Stimulated activated naive B cell treated with anti-CD40 and anti-IgM and Interleukin-4, amounts not matched to agents 10 μg/mL and 1 μg/mL and 100 μg/mL, for 72 hours (primary cell): ENCODE data around the gene PGLYRP3.
"Not testable (repeated sequence)": the region's sequence is repeated elsewhere in the genome, so short reads cannot be mapped to it uniquely, and the experiment has no call there.

Experiments used
- ATAC-seq, 2 donors: fragments of 150-1000 bp; cut with Tn5 transposase; replicated peaks; 2 replicates each; pipeline ENCODE4 v1.10.0; 2021; ENCODE audit warnings: moderate library complexity in 1 of 2
- DNase-seq: peaks from one replicate; pipeline ENCODE4 v3.0.0; 2021
- H3K27ac Mint-ChIP-seq: one replicate; pipeline ENCODE4 v1.8.0; 2022; ENCODE audit warnings: mild to moderate bottlenecking, mixed read lengths
- H3K27me3 Mint-ChIP-seq, 2 donors: one replicate each; pipeline ENCODE4 v1.8.0; 2022; ENCODE audit warnings: mixed read lengths in 2 of 2
- H3K36me3 Mint-ChIP-seq, 2 donors: one replicate each; pipeline ENCODE4 v1.8.0; 2022; ENCODE audit warnings: mixed read lengths in 2 of 2, mild to moderate bottlenecking in 1 of 2
- H3K4me1 Mint-ChIP-seq, 2 donors: one replicate each; pipeline ENCODE4 v1.8.0; 2022; ENCODE audit warnings: mixed read lengths in 2 of 2, mild to moderate bottlenecking in 1 of 2
- H3K4me3 Mint-ChIP-seq, 2 donors: one replicate each; pipeline ENCODE4 v1.8.0; 2022; ENCODE audit warnings: mild to moderate bottlenecking in 2 of 2, mixed read lengths in 2 of 2, moderate library complexity in 1 of 2
- H3K9me3 Mint-ChIP-seq, 2 donors: one replicate each; pipeline ENCODE4 v1.8.0; 2022; ENCODE audit warnings: mixed read lengths in 2 of 2, mild to moderate bottlenecking in 1 of 2

PGLYRP3 gene

GRCh38 chr1:153354515-153355193, 41.9 kb upstream of the PGLYRP3 start:
- H3K4me3 Mint-ChIP-seq = no peak overlapping the region
- ATAC-seq = no peak
- H3K4me1 Mint-ChIP-seq = peaks cover 16 to 19% of the 10 kb centered on the region in 2 donors
- no peaks in the 10 kb centered on the region for H3K9me3 Mint-ChIP-seq
- no peak for DNase-seq
- H3K27me3 Mint-ChIP-seq = peaks cover 42 to 51% of the 10 kb centered on the region in 2 donors
- no peaks in the 10 kb centered on the region for H3K36me3 Mint-ChIP-seq
- H3K27ac Mint-ChIP-seq = no peak overlapping the region

DNA sequence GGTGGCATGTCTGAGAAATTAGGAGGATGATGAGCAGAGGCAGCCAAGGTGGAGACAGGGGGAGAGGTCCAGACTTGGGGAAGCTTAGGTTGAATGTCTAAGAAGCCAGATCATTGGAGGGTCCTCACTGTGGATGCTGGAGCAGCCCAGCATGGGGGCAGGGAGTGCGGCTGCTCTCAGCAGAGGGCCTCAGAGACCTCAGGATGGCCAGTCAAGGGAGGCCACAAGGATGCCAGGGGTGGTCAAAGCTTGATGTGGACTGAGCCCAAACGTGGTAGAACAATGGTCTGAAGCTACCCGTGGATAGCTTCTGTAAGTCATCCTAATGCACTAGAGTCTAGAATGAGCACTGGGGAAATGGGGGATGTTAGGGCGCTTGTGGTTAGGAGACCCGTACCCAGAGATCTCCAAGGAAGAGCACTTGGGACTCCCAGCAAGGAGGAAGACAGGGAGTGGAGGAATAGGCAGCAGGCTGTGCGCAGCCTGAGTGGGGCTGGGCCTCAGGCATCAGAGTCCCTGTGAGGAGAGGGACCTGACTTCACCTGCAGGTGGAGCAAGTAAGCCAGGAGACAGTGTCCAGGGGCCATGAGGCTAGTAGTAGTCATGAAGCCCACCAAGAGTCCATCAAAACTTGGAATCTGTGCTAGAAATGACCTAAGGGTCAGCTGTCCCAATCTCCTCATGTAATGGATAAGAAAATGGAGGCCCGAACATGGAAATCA, 40.6 kb upstream of the PGLYRP3 start:
- no peaks in the 10 kb centered on the region for H3K36me3 Mint-ChIP-seq

DNA sequence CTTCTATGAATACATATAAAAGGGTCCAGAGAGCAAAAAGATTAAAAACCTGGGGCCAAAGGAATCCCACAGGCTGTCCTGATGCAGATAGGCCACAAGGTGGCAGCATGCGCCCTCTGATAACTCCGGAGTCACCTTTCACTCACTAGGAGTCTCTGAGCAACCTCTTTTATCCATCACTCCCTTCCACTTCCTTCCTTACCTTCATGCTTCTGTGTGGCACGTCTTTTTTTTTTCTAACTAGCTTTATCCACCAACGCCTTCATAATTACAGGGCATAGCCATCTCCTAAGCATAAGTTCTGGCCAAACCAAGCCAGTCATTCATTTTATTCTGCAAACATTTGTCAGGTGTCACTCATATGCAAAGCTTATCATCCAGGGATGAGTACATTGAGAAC, 39.8 kb upstream of the PGLYRP3 start:
- Mint-ChIP-seq H3K27me3 (peaks cover 54 to 64% of the 10 kb centered on the region in 2 donors), H3K9me3 (no peaks in the 10 kb centered on the region), H3K4me1 (peaks cover 7 to 11% of the 10 kb centered on the region in 2 donors), H3K36me3 (no peaks in the 10 kb centered on the region), H3K27ac (no peak overlapping the region), H3K4me3 (no peak overlapping the region)
- peak; percentile 24 for DNase-seq
- ATAC-seq = peak; percentile 73

More for the DNA sequence above, 40.6 kb upstream of the PGLYRP3 start:
- peak in 1 of 2 donors; percentile 30 for ATAC-seq
- no peak overlapping the region for H3K4me3 Mint-ChIP-seq
- peaks cover 53 to 60% of the 10 kb centered on the region in 2 donors for H3K27me3 Mint-ChIP-seq
- peaks cover 16 to 19% of the 10 kb centered on the region in 2 donors for H3K4me1 Mint-ChIP-seq
- DNase-seq = no peak
- H3K9me3 Mint-ChIP-seq = no peaks in the 10 kb centered on the region
- no peak overlapping the region for H3K27ac Mint-ChIP-seq

DNA sequence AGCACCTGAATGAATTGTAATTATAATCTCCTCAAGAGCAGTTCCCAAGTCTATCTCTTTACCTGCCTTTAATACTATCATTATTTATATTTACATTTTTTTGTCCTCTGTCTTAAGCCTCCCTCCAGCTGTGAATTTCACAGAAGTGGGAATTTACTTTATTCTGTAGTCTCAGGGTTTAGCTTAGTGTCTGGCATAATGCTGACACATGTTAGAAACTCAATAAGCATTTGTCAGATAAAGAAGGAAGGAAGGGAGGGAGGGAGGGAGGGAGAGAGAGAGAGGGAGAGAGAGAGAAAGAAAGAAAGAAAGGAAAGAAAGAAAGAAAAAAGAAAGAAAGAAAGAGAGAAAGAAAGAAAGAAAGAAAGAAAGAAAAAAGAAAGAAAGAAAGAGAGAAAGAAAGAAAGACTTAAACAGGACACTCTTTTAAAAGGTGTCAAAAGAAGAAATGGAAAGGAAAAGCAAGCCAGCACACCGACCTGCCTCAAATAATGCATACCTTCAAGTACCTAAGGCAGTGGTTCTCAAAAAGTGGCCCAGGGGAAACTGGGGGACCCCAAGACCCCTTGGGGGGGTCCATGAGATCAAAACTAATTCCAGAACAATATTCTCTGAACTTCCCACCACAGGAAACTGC, 37.7 kb upstream of the PGLYRP3 start:
- ATAC-seq (no peak), DNase-seq (no peak)
- H3K36me3 Mint-ChIP-seq = no peaks in the 10 kb centered on the region
- H3K9me3 Mint-ChIP-seq = no peaks in the 10 kb centered on the region
- H3K4me3 Mint-ChIP-seq = no peak overlapping the region
- no peak overlapping the region for H3K27ac Mint-ChIP-seq
- H3K4me1 Mint-ChIP-seq = peaks cover 14 to 15% of the 10 kb centered on the region in 2 donors
- H3K27me3 Mint-ChIP-seq = peaks cover 63 to 67% of the 10 kb centered on the region in 2 donors

GRCh38 chr1:153349363-153350320, 36.9 kb upstream of the PGLYRP3 start:
- Mint-ChIP-seq H3K4me3 (no peak overlapping the region), H3K36me3 (no peaks in the 10 kb centered on the region), H3K4me1 (peaks cover 20 to 21% of the 10 kb centered on the region in 2 donors), H3K27ac (no peak overlapping the region), H3K9me3 (no peaks in the 10 kb centered on the region), H3K27me3 (peaks cover 61 to 66% of the 10 kb centered on the region in 2 donors)
- no peak for DNase-seq
- ATAC-seq = no peak

GRCh38 chr1:153348511-153349362, 36.0 kb upstream of the PGLYRP3 start, which contains the start of gene PGLYRP4:
TSS of gene PGLYRP4 (minus strand) at chr1:153348841. CDS start at chr1:153347932, 909 bp downstream.
- DNase-seq = no peak
- Mint-ChIP-seq H3K36me3 (no peaks in the 10 kb centered on the region), H3K4me3 (no peak within 1 kb of the TSS), H3K27ac (no peak within 1 kb of the TSS), H3K27me3 (peaks cover 66 to 70% of the 10 kb centered on the region in 2 donors), H3K9me3 (no peaks in the 10 kb centered on the region), H3K4me1 (peaks cover 27 to 28% of the 10 kb centered on the region in 2 donors)
- no peak for ATAC-seq

GRCh38 chr1:153347856-153348255, 35.1 kb upstream of the PGLYRP3 start:
- H3K9me3 Mint-ChIP-seq = no peaks in the 10 kb centered on the region

DNA sequence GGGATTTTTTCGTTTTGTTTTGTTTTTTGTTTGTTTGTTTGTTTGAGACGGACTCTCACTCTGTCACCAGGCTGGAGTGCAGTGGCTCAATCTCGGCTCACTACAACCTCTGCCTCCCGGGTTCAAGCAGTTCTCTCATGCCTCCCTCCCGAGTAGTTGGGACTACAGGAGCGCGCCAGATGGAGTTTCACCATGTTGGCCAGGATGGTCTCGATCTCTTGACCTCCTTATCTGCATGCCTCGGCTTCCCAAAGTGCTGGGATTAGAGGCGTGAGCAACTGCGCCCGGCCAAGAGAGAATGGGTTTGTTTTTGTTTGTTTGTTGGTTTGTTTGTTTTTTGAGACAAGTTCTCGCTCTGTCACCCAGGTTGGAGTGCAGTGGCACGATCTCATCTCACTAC, 34.3 kb upstream of the PGLYRP3 start:
- not testable (repeated sequence) for ATAC-seq, H3K4me3 Mint-ChIP-seq, H3K27ac Mint-ChIP-seq, DNase-seq, H3K36me3 Mint-ChIP-seq, H3K9me3 Mint-ChIP-seq
- Mint-ChIP-seq H3K27me3 (peaks cover 72 to 79% of the 10 kb centered on the region in 2 donors), H3K4me1 (peaks cover 27 to 34% of the 10 kb centered on the region in 2 donors)

More at GRCh38 chr1:153347856-153348255, 35.1 kb upstream of the PGLYRP3 start:
- Mint-ChIP-seq H3K27me3 (peaks cover 66 to 70% of the 10 kb centered on the region in 2 donors), H3K4me3 (no peak overlapping the region), H3K4me1 (peaks cover 27 to 33% of the 10 kb centered on the region in 2 donors), H3K36me3 (no peaks in the 10 kb centered on the region), H3K27ac (no peak overlapping the region)
- DNase-seq = no peak
- no peak for ATAC-seq

DNA sequence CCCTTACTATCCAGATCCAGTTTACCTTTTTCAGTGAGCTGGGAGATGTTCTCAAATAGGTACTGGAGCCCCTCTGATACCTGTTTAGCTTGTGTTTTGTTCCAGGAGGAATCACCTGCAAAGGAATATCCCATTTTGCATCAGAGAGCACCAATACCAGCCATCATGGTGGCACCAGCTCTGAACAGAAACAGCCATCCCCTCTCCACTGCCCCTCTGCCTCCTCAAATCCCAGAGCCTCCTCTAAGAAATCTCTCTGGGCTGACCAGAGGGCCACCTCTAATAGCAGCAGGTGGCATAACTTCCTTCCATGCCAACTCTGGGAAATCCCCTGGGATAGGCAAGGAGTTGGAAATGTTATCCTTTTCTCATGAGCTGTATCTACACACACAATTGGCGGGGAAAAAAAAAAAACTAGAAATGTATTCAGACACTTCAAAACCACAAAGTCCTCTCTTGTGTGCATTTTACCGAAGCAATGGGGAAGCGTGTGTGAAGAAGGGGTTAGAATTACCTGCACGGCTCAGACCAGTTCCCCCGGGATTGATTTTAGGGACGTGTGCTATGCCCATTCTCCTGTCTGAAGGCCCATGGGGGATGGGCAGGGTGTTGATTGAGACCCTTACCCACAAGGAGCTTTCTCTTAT, 33.4 kb upstream of the PGLYRP3 start:
- DNase-seq (no peak), ATAC-seq (peak; percentile 74 to 77)
- Mint-ChIP-seq H3K27ac (peak overlapping the region; percentile 11), H3K36me3 (no peaks in the 10 kb centered on the region), H3K27me3 (peaks cover 80 to 85% of the 10 kb centered on the region in 2 donors), H3K4me3 (peak overlapping the region; percentile 5 to 19), H3K9me3 (no peaks in the 10 kb centered on the region), H3K4me1 (peaks cover 27 to 34% of the 10 kb centered on the region in 2 donors)

DNA sequence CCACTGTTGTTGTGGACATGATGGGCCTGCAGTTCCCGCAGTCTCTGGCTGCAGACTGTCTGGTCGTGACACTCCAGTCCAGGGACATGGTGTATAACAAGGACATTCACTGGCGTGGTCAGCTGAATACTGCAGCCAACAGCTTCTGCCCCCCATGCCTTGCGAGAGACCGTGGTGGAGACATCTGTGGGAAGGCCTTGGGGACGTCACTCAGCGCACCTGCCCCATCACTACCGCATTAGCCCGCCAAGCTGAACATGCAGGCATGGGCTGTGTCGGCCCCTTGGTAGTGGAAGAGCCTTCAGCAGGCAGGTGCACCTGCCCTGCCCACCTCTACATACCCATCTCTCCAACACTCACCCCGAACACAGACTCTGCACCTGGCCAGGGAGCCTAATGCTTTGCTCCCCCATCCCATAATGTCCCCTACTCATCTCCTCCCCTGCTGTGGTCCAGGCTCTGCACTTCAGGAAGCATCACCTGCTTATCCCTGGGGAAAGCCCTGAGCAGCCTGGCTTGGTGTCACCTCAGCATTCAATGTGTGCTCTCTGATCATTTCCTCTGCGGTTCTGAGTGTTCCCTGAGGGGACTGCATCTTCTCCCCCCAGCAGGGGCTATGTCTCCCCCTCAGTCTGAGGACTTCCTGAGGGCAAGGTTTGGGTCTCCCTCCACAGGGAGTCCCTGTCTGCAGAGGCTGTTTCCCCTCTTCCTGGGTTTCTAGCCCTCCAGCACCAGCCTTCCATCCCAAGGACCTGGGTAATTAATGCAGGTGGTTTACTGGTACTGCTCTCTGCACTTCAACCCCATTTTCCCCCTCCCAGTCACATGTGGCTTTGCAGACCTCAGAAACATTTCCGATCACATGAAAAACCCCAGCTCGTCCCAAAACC, 32.7 kb upstream of the PGLYRP3 start:
- H3K27ac Mint-ChIP-seq = no peak overlapping the region
- peaks cover 27 to 34% of the 10 kb centered on the region in 2 donors for H3K4me1 Mint-ChIP-seq

GRCh38 chr1:153344718-153345025, 31.9 kb upstream of the PGLYRP3 start:
- ATAC-seq = no peak
- Mint-ChIP-seq H3K27ac (no peak overlapping the region), H3K4me1 (peaks cover 27 to 34% of the 10 kb centered on the region in 2 donors), H3K27me3 (peaks cover 79 to 85% of the 10 kb centered on the region in 2 donors), H3K4me3 (no peak overlapping the region), H3K9me3 (no peaks in the 10 kb centered on the region), H3K36me3 (no peaks in the 10 kb centered on the region)
- DNase-seq = no peak

More for the DNA sequence above, 32.7 kb upstream of the PGLYRP3 start:
- Mint-ChIP-seq H3K9me3 (no peaks in the 10 kb centered on the region), H3K4me3 (peak overlapping the region; percentile 5 to 19), H3K27me3 (peaks cover 85 to 91% of the 10 kb centered on the region in 2 donors), H3K36me3 (no peaks in the 10 kb centered on the region)
- peak; percentile 71 to 81 for ATAC-seq
- DNase-seq = peak; percentile 37
